NAMALWA (cell line): ENCODE measurements around the gene NEGR1.
A peak's percentile ranks its signal among the peaks of the same experiment; 100 is the strongest.

Experiments
- DNase-seq: peaks from one replicate; pipeline ENCODE4 v3.0.0-alpha.2; 2015; ENCODE audit warnings: low spot score

NEGR1 gene

DNA sequence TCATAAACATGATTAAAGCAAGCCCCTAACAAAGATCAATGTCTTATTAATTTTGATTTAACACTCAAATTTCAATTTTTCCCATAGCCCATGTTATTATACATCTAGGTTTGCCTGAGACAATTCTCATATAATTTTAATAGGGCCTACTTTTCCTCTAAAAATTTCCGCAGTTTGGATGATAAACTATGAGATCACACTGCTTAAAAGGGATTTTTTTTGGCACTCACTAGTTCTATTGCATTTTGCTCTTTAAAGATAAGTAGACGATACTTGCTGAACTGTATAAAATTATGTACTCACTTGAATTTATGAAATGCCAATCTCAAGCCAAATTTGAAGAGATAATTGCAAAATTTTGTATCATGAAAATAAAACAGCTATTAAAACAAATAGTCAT is 721.1 kb downstream of the NEGR1 start:
- DNase-seq, result no peak

DNA sequence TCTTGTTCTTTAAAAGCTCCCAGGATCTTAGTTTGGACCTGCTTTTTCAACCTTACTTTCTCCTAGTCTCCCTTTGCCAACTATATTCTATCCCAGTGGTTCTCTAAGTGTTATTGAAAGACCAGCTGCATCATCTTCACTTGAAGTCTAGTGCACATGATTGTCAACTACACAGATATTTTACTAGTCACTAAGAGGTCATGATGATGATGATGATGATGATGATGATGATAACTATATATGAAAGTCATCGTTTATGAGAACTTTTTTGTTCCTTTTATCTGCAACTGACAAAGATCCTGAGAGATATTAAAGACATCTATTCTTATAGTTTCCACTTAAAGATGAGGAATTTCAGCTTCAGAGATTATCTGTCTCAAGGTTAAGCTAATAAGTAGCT is 722.5 kb downstream of the NEGR1 start:
- DNase-seq, result no peak

DNA sequence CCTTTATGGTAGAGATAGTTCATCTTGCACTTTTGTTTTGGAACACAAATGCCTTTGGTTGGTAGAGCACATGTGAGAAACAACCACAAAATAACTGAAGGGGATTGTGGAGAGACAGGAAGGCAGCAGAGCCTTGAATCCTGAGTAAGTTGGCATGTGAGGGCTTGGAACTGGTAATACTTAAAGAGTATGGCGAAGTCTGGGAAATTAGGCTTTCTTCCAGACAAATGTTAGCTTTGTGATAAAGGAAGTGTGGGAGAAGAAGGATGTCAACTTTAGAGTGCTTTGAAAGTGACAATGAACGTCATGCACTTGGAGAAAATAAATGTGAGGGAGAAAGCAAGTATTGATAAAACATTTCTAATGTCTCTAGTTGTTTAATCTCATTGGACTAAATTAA is 725.2 kb downstream of the NEGR1 start:
- DNase-seq, result no peak

DNA sequence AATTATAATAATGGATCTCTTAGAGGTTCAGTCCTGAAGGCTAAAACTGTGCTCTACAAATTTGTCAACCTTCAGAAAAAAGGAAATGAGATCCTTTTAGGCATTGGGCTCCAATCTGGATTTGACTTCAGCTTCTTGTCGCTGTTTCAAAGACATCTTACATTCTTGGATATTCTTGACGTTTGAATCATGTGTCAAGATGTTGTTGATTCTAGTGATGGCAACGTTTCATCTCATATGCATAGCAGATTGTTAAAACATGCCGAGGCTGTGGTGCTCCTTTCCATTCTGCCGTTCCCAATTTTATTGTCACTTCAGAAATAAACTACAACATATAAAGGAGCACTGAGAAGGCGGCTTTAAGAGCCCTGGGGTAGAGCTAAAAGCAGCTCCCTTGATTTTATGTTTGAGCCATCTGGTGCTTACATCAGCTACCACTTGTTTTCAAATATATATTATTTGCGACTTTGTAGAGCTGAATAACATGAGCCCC is 733.9 kb downstream of the NEGR1 start:
- no peak for DNase-seq

DNA sequence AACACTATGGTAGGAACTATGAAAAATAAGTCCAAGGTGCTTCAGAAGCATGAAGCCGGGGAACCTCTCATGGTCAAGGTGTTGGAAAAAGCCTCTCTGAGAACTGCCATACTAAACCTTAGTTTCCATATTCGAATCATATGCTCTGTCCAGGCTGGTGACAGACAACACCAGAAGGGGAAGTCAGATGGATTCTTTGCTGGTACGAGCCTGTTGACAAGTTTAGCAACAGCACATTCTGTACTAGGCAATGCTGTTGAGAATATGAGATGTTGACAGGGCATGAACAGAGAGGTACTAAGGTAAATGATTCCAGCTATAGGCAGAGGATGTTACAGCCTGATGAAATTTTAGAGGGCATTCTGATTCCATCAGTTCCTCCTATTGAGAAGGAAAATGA is 740.2 kb downstream of the NEGR1 start:
- DNase-seq, result no peak

DNA sequence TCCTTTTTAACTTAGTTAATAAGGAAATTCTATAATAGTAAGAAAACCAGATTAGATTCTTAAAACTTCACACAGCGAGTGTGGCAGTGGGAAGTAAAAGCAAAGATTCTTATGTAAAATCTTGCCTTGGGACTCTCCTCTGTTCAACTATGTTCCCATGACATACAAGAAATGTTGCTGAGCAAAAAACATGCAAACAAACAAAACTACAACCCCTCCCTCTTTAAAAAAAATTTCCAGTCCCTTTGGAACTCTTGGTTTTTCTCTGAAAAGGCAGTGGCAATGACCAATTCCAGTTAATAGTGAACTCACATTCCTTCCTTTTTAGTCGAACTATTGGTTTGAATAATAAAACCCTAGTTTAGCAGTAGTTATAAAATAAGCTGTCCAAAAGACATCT is 748.4 kb downstream of the NEGR1 start:
- no peak for DNase-seq

DNA sequence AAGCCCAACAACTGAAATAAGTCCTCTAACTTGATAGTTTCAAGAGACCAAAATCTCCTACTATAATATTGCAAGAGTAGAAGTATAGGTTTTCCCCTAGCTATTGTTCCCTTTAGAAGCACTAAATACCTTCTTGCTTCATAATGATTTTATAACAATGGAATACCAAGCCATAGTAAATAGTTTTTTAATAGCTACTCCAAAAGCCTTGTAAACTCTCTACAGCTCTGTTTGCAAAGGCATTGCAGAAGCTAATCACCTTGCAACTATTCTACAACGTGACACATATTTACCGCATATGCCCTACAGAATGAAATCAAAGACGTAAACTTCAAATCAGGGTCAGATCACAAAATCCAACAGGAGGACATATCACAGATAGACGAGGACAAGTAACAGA is 750.0 kb downstream of the NEGR1 start:
- DNase-seq, result no peak

DNA sequence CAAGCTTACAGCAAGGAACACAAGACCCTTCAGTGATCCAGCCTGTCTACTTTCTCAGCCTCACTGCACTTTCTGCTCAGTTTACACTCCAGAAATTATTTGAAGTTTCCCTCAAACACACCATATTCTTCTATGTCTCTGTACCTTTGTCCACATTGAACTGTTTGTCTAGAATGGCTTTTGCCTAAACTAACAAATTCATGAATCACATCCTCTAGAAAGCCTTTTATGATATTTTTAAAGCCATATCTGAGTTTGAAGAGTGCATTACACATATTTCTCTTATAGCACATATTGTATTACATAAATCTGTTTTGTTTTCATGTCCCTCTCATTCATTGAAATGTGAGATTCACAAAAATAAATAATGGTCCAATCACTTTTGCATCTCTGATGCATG is 755.5 kb downstream of the NEGR1 start:
- DNase-seq, result no peak

DNA sequence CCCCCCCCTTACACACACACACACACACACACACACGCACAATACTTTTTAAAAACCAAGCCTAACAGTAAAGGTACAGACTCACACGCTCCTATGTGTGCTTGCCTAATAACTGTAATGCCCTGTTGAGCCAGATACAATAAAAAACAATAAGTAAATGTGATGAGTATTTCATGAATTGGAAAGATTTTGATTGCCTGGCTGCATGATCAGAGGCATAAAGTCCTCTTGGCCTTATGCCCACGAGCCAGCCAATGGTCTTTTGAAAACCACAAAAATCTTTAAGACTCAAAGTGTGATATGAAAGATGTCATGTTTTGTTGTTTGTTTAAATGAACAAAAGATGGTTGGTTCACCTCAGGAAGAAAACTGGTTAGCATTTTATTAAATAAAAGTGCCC is 759.6 kb downstream of the NEGR1 start:
- no peak for DNase-seq

DNA sequence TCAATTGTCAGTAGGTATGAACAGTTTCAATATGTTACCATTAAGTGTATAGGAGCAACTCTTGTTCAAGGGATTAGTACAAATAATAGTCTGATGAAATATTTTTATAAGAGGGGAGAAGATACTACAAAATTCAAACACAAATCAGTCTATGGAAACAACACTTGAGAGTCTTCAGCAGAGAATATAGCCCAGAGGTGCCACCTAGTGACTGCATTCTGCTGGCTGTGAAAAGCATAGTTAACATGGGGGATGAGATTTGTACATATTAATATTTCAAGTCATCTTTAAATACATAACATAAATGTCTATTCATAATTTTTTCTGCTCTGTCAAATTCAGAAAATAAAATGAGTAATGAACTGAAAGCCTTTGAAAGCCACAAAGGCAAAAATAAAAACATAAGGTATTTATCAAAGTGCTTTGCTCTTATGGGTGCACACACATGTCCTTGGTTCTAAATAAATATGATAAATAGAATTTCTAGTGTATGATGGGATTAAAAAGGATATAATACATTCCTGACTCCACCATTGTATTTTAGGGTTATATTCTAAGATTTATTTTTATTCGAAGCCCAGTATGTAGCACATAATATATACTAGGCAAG is 760.6 kb downstream of the NEGR1 start:
- peak; percentile 51 for DNase-seq

DNA sequence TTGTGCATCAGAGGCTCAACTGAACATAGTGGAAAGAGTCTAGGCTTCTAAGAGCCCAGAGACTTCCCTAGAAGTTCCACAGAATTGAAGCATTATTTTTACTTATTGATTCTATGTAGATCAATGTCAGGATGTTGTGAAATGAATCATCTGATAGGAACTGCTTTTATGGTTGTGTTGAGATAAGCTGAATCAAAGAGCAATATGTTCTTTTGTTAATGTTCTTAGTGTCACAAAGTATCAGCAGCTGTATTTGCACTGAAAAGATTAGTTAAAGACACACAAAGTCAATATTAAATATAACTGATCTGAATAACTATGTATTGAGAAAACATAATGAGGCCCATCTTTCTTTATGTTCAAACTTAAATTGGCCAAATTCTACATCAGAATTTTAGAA is 770.8 kb downstream of the NEGR1 start:
- DNase-seq, result no peak

DNA sequence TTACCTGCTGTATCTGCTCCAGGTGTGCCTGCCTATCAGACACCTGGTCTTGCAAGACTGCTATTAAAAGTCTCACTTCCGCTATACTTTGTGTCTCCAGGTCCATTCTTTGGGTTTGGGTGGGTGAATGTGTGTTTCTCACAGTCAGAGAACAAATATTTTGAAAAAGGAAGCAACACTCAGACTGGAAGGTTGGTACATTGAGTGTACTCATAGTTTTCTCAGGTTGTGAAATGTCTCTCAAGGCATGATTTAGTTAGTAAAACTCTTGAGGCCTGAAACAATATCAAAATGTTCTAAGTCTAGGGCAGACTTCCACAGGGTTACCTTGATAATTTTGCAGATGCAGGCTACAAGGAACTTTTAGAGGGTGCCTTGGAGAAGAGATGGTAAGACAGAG is 771.6 kb downstream of the NEGR1 start:
- no peak for DNase-seq

DNA sequence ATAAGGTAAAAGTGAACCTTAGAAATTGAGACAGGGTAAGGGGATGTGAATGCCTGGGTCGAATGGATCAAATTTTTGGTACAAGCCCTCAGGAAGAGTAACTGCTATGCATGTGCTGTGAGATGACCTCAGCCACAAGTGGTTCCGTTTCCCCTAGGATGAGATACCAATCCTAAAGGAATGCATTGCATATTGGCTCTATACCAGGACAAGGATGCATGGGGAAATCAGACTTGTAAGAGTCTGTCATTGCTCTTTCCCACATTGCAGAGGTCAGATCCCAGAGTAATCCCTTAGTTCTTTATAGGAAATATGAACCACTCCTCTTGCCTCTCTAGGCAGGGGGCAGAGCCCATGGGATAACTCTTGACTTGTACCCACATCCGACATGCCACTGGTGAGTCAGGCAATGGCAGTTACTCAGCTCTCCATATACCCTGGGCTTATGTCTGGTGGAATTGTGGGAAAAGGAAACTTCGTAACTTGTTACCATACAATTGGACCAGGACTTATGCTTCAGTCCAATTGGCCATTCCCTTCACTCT is 773.2 kb downstream of the NEGR1 start:
- no peak for DNase-seq

DNA sequence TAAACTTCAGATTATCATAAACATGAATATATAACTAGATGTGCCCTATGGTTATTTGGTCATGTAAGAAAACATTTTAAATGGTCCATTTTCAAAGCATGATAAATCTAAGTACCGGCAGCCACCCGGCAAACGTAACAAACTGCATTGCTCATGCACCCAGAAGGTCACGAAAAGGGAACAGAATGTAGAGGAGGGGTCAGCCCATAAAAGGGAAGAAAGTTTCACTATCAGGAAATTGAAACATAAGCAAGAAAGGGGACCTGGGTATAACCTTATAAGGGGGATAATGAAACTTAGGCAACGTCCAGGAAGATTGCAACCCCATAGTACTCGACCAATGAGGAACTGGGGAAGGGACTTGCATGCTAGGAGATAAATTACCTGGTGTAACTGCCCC is 780.3 kb downstream of the NEGR1 start:
- no peak for DNase-seq

DNA sequence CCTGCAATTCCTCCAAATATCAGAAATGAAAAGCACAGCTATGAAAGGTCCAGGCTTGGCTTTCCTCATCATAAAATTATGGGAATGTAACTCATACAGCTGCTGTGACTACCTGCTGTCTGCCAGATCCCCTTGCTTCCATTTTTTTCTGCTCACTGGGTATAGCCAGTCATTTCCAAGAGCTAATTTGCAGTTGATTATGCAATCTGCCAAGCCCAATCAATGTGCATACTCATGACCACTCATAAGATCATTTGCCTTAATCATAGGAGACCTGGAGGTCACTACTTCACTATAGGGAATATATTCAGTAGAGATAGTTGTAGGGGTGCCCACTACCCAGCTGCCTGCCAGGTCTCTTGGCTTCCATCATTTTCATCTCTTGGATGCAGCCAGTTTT is 783.8 kb downstream of the NEGR1 start:
- no peak for DNase-seq

DNA sequence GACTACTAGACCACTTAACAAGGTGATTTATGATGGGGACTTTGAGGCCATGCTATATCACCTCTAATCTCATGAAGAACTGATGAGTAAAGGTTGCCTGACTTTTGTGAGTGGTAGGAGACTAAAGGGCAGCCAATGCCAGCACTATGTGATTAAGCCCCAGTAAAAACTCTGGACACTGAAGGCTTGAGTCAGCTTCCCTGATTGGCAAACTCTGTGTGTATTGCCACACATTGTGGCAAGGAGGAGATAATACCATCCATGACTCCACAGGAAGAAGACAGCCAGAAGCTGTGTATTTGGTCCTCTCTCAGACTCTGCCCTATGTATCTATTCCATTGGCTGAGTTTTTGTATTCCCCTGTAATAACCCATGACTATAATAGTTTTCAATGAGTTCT is 788.2 kb downstream of the NEGR1 start:
- DNase-seq, result no peak

DNA sequence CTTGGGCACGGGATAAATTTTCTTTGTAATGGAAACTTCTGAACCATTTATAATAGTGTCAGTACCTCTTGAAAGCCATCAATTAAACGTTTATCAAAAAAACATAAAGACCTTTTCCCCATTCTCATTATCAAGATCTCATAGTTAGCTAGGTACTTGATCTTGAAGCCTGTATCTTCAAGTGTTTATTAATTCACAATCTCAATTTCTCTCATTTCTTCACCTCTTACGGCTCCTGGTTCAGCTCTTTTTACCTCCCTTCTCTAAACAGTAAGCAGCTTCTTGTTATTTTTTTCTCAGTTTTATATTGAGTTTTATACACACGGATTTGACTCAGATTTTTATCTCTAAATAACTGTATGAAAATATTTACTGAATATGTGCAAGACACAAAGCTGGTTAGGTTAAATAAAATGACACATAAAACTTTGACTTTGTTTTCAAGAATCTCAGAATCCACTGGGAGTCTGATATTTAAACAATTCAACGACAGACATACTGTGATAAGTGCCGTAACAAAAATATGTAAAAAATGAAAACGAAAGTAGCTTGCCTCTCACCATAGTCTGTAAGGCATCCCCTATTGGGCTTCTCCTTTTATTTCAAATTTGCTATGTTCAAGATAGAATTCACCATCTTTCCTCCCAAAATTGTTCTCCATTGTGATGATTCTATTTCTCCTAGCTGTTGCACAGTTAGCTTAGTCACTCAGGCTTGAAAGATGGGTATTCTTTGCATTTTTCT is 789.9 kb downstream of the NEGR1 start:
- DNase-seq, result no peak

DNA sequence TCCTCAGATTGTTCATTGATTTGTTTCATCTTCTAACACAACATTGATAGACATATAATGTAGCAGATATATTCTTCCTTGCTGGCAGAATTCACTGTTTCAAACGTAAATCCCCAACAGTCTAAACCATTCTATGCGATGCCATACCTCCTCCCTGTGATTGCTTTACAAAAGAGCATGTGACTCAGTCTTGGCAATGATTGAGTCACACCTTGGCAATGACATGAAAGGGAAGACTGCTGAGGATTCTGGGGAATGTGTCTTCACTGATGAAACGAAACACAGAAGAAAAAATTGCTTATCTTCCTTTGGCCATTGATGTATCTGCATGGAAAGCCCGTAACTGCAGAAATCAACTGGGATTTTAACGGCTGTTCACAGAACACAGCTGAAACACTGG is 791.9 kb downstream of the NEGR1 start:
- DNase-seq, result no peak

DNA sequence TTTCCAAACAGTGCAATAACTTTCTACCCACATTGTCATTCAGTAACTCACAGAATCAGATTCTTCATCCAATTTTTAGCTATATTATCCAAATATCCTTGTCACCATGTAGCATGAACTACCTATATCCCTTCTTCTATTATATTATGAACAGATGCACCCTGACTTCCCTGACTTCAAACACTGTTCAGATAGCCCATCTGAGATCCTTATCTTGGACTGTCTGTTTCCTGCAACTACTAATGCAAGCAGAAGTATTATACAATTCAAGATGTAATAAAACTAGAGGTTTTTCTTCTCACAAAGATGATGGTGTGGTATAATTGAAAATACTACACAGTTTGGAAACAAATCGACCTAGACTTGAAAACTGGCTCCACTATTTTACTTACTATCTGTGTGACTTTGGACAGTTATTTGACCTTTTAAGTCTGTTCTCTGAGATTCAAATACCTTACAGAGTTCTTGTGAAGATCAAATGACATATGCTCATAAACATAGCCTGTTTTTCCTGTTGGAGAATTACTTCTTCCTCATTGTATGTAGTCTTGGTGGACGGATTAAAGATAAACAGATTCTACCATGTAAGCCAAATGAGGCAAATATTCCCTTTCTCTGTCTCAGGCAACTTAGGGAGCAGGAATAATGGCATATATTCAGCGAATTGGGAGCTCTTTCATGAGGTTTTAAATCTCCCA is 793.6 kb downstream of the NEGR1 start:
- DNase-seq, result no peak

DNA sequence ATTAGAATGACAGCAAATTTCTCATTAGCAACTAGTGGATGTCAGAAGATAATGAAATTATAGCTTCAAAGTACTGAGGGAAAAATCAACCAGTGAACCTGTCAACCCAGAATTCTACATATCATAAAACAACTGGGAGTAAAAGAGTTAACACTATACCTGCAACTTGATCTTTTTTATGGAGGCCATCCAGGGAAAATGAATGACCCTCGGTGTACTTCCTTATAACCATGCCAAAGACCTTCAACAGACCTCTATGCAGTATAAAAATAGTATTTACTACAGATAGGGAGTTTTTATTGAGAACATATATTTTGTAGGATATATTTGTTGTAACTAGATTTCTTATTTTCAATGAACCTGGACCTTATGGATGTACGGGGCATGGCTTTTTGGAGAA is 809.0 kb downstream of the NEGR1 start:
- no peak for DNase-seq

DNA sequence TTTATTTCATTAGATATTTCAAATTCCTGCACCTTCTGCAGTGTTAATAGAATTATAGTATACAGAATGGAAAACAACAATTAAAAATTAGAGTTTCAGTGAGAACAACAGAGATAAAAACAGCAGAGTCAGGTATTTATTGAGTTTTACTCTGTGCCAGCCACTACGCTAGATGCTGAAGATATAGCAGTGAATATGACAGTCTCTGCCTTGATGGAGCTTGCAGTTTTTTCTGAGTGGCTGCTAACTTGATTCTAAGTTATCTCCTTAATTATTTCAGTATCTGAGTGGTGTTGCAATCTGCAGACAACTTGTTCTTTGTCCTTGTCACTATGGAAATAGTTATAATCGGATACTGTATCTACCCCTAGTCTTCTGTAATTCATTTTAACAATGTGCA is 817.2 kb downstream of the NEGR1 start:
- no peak for DNase-seq

DNA sequence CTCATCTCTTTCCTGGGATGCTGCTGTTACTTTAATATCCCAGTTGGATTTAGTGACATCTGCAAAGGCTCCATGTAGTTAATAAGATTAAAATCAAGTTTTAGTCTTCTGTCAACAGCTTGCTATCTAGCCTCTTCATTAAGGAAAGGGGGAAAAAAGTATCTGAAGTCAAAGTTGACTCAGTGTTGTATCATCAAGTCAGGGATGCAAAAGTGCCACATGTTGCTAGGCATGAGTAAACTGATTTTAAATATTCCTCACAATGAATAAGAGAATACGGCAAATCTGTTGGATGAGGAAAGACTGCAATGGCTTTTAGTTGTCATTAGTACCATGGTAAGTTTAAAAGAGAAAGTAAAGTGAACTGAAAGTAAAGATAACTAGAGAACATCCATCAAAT is 818.3 kb downstream of the NEGR1 start:
- DNase-seq, result no peak

DNA sequence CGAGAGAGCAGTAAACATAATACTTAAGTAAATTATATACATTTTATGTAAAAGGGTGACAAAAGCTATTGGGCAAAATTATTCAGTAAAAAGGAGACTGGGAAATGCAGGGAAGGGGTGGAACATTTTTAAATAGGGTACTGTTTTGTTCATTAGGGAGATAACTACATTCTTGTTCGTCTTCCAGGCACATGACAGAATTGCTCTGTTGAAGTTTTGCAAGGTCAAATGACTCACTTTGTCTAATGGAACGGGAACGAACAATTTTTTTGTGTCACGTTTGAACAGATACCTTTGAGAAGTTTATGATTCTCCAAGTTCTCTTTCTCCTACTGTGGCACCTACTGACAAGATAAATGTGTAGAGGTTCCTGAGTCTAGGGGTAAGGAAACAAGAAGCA is 819.2 kb downstream of the NEGR1 start:
- DNase-seq, result no peak
